IMR-90 (cell line): ENCODE data around the gene ST3GAL4. TPM values are rescaled to one million over a fixed set of nuclear protein-coding genes. Genes with fewer than 3 reads are reported as not detected.
"Not testable (repeated sequence)": the region's sequence is repeated elsewhere in the genome, so short reads cannot be mapped to it uniquely, and the experiment has no call there.

Experiments
- ATAC-seq: fragments of 200-7000 bp; cut with Tn5 transposase; 2 replicates; pipeline ENCODE4 v1.9.1; 2020; ENCODE audit warnings: low read depth, mild to moderate bottlenecking, moderate library complexity
- BruUV-seq: library from RNA; stranded (reverse); fragments of 400-500 nt; replicated peaks from 2 replicates; lab custom pipeline; 2021; lab: Mats Ljungman, UMichigan
- CTCF ChIA-PET: fragments of 300-600 bp; formaldehyde crosslinking; extraction: SDS; loops from one replicate; lab custom pipeline; 2021; ENCODE audit warnings: antibody characterized with exemption; lab: Yijun Ruan, JAX
- POLR2A ChIA-PET: fragments of 300-600 bp; sonication (Branson Sonifier 250); formaldehyde crosslinking; loops from one replicate; lab custom pipeline; 2022; ENCODE audit warnings: antibody characterized with exemption; ENCODE audit not compliant: unreplicated experiment; lab: Charles Lee
- DNase-seq: peaks from one replicate; pipeline ENCODE4 v3.0.0; 2013
- H2AFZ ChIP-seq: replicated peaks from 2 replicates; pipeline ENCODE3; 2013; ENCODE audit warnings: low read length, mild to moderate bottlenecking; ENCODE audit not compliant: poor library complexity
- H2AK5ac ChIP-seq: 2 replicates; pipeline ENCODE4 v1.6.1; 2013; ENCODE audit warnings: low read depth, low read length, inconsistent platforms
- H2AK9ac ChIP-seq: replicated peaks from 2 replicates; pipeline ENCODE3; 2013; ENCODE audit warnings: mild to moderate bottlenecking, low read depth, low read length, moderate library complexity; ENCODE audit not compliant: poor library complexity
- H2BK120ac ChIP-seq: 2 replicates; pipeline ENCODE4 v1.6.1; 2013; ENCODE audit warnings: low read depth, low read length, inconsistent platforms
- H2BK15ac ChIP-seq: 3 replicates; pipeline ENCODE4 v1.6.1; 2013; ENCODE audit warnings: low read depth, low read length, inconsistent platforms
- H2BK20ac ChIP-seq: 2 replicates; pipeline ENCODE4 v1.6.1; 2013; ENCODE audit warnings: low read depth, mild to moderate bottlenecking, inconsistent platforms, low read length, moderate library complexity
- H2BK5ac ChIP-seq: 2 replicates; pipeline ENCODE4 v1.6.1; 2013; ENCODE audit warnings: mild to moderate bottlenecking, low read depth, low read length, inconsistent platforms; ENCODE audit not compliant: poor library complexity, severe bottlenecking
- H3K14ac ChIP-seq: replicated peaks from 2 replicates; pipeline ENCODE4 v1.6.1; 2013; ENCODE audit warnings: low read depth, low read length, inconsistent platforms
- H3K18ac ChIP-seq: 2 replicates; pipeline ENCODE4 v1.6.1; 2013; ENCODE audit warnings: low read depth, low read length, control low read depth
- H3K23ac ChIP-seq: 2 replicates; pipeline ENCODE4 v1.6.1; 2013; ENCODE audit warnings: low read depth, low read length, inconsistent platforms
- H3K27ac ChIP-seq: 2 replicates; pipeline ENCODE4 v1.5.1; 2013; ENCODE audit warnings: mild to moderate bottlenecking, control low read depth, low read length; ENCODE audit not compliant: insufficient read depth
- H3K27me3 ChIP-seq: 2 replicates; pipeline ENCODE4 v1.6.1; 2013; ENCODE audit warnings: low read length; ENCODE audit not compliant: control insufficient read depth, insufficient read depth
- H3K36me3 ChIP-seq: 2 replicates; pipeline ENCODE4 v1.6.1; 2013; ENCODE audit warnings: low read length, mixed read lengths; ENCODE audit not compliant: control insufficient read depth, insufficient read depth
- H3K4ac ChIP-seq: 2 replicates; pipeline ENCODE4 v1.6.1; 2013; ENCODE audit warnings: low read depth, low read length, inconsistent platforms
- H3K4me1 ChIP-seq: 2 replicates; pipeline ENCODE4 v1.6.1; 2013; ENCODE audit warnings: low read length, mixed read lengths; ENCODE audit not compliant: control insufficient read depth, insufficient read depth
- H3K4me2 ChIP-seq: 2 replicates; pipeline ENCODE4 v1.6.1; 2013; ENCODE audit warnings: low read depth, mild to moderate bottlenecking, control low read depth, low read length, moderate library complexity
- H3K4me3 ChIP-seq: 2 replicates; pipeline ENCODE4 v1.5.1; 2013; ENCODE audit warnings: low read depth, mild to moderate bottlenecking, control low read depth, low read length, moderate library complexity; ENCODE audit not compliant: insufficient read depth
- H3K56ac ChIP-seq: 2 replicates; pipeline ENCODE4 v1.6.1; 2013; ENCODE audit warnings: low read length, inconsistent platforms; ENCODE audit not compliant: insufficient read depth; ENCODE audit errors: extremely low read depth
- H3K79me1 ChIP-seq, 2 experiments: 2 replicates each; pipeline ENCODE4 v1.6.1; 2013; ENCODE audit warnings: low read length in 2 of 2, inconsistent platforms in 1 of 2, low read depth in 1 of 2
- H3K9ac ChIP-seq: 2 replicates; pipeline ENCODE4 v1.6.1; 2013; ENCODE audit warnings: low read depth, low read length, control low read depth
- H3K9me1 ChIP-seq: 2 replicates; pipeline ENCODE4 v1.6.1; 2013; ENCODE audit warnings: low read length, inconsistent platforms; ENCODE audit not compliant: insufficient read depth
- H3K9me3 ChIP-seq: 2 replicates; pipeline ENCODE4 v1.6.1; 2013; ENCODE audit warnings: low read length; ENCODE audit not compliant: control insufficient read depth, insufficient read depth
- H4K20me1 ChIP-seq: 2 replicates; pipeline ENCODE4 v1.6.1; 2013; ENCODE audit warnings: low read length, inconsistent platforms; ENCODE audit not compliant: insufficient read depth
- H4K5ac ChIP-seq: 2 replicates; pipeline ENCODE4 v1.6.1; 2013; ENCODE audit warnings: mild to moderate bottlenecking, low read depth, low read length, control low read depth
- H4K8ac ChIP-seq, 2 experiments: 2 replicates each; pipeline ENCODE4 v1.6.1; 2013; ENCODE audit warnings: low read depth in 2 of 2, low read length in 2 of 2, control low read depth in 1 of 2, inconsistent platforms in 1 of 2
- H4K91ac ChIP-seq: 2 replicates; pipeline ENCODE4 v1.6.1; 2013; ENCODE audit warnings: low read depth, low read length, inconsistent platforms; ENCODE audit not compliant: insufficient read depth
- WGBS, 2 experiments: methylation state at CpG; one replicate each; pipeline versions ENCODE4 v1.1.5 to v1.1.7; 2013; ENCODE audit warnings: missing lambda C conversion rate in 2 of 2; ENCODE audit not compliant: insufficient read length in 1 of 2; ENCODE audit errors: extremely low coverage in 2 of 2; 5-methylcytosine and 5-hydroxymethylcytosine counted together
- dilution Hi-C: fragments of 300-500 bp; cut with HindIII; formaldehyde crosslinking; loops from one replicate; pipeline ENCODE4 v1.14.3; 2018; ENCODE audit warnings: low sequenced_read_pairs; ENCODE audit not compliant: unreplicated experiment
- in situ Hi-C: fragments of 300-500 bp; cut with MboI; formaldehyde crosslinking; loops from 3 replicates; pipeline ENCODE4 v1.14.3; 2019; ENCODE audit warnings: low sequenced_read_pairs, inconsistent platforms, mixed read lengths
- intact Hi-C: fragments of 100-400 bp; cut with micrococcal nuclease; formaldehyde crosslinking; loops from 2 replicates; pipeline ENCODE4 v1.10.0; 2022
- polyA plus RNA-seq, 3 experiments: library from polyadenylated mRNA; depleted of rRNA; stranded (reverse); fragments of >200 nt; gene quantifications; 2 replicates each; pipeline ENCODE4 v1.2.3, GENCODE V29; 2012; ENCODE audit warnings: low replicate concordance in 1 of 3
- total RNA-seq: library from RNA; depleted of rRNA; stranded (reverse); fragments of >200 nt; gene quantifications from 2 replicates; pipeline ENCODE4 v1.2.3, GENCODE V29; 2012

The ST3GAL4 gene
- total and polyA plus RNA-seq, 2 of the 4 experiments (the other 2 are of a cell fraction): 17.0 to 19.7 TPM

DNA sequence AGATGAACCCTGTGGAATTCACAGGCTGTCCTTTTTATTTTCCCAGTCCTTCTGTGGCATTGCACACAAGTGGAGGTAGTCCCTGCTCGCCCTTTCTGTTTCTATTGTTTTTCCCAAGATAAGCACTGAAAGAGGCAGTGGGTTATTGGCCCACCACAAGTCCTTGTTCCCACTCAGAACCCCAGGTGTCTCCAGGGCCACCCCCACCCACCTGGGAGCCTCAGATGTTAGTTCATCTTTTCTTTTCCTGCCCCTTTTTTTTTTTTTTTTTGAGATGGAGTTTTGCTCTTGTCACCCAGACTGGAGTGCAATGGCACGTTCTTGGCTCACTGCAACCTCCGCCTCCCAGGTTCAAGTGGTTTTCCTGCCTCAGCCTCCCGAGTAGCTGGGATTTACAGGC lies 46.7 kb upstream of the ST3GAL4 start:
- H3K36me3 ChIP-seq, H3K23ac ChIP-seq, H3K27ac ChIP-seq, H4K91ac ChIP-seq, H2BK5ac ChIP-seq, H2BK120ac ChIP-seq, H2AK9ac ChIP-seq, H3K4ac ChIP-seq, H3K4me3 ChIP-seq, H3K14ac ChIP-seq, H3K9ac ChIP-seq, ATAC-seq, dilution Hi-C loops, H3K56ac ChIP-seq, H2BK20ac ChIP-seq, H3K9me1 ChIP-seq, H4K5ac ChIP-seq, POLR2A ChIA-PET, H4K8ac ChIP-seq, DNase-seq, BruUV-seq, H3K9me3 ChIP-seq, H4K20me1 ChIP-seq, H2BK15ac ChIP-seq, H3K18ac ChIP-seq, H3K4me2 ChIP-seq, H3K4me1 ChIP-seq, H3K27me3 ChIP-seq, H2AK5ac ChIP-seq, H2AFZ ChIP-seq: not testable (repeated sequence)
- CTCF ChIA-PET: interaction anchor here (3.4 kb wide), 1 partner anchor 171 kb away, joined by 35 read pairs; no protein-coding TSS in a partner anchor
- peaks cover 7 to 12% of the 10 kb centered on the region in 2 experiments for H3K79me1 ChIP-seq
- intact Hi-C loops: loop anchor here (10.0 kb wide), 1 partner anchor 1726 kb away; no protein-coding TSS in a partner anchor
- in situ Hi-C loops: loop anchor here (10.0 to 25.0 kb wide), 4 partner anchors 296 to 1029 kb away; no protein-coding TSS in a partner anchor
- whole genome bisulfite sequencing, 2 experiments: 100% methylated on average over 1 of the region's 4 CpGs; no CpG with 5 or more reads in 1 of the 2 experiments
